ENCODE measurements around the gene TSPAN18.

The TSPAN18 gene

GRCh38 chr11:44726283-44727113 is at the start of gene TSPAN18:
TSPAN18 (plus strand) TSS chr11:44726962; CDS start chr11:44906417, 179,455 bp downstream.
- no peak for DNase-seq (ENCODE audit: low read depth, low spot score)
- no peak within 1 kb of the TSS for H3K27ac ChIP-seq

- DNase-seq (ENCODE audit: low read depth, low spot score), result no peak
- H3K27ac ChIP-seq, result peak overlapping the region; percentile 33
These were observed 45.7 kb upstream of the TSPAN18 start for GRCh38 chr11:44680982-44681597.

- H3K27ac ChIP-seq, result peak overlapping the region; percentile 33
- DNase-seq (ENCODE audit: low read depth, low spot score), result no peak
These were observed 45.1 kb upstream of the TSPAN18 start for GRCh38 chr11:44681698-44682097.

- DNase-seq (ENCODE audit: low read depth, low spot score), result no peak
- H3K27ac ChIP-seq, result no peak overlapping the region
These were observed 41.9 kb upstream of the TSPAN18 start for GRCh38 chr11:44684859-44685281.

GRCh38 chr11:44687388-44687787 is 39.4 kb upstream of the TSPAN18 start:
- H3K27ac ChIP-seq, result no peak overlapping the region
- DNase-seq (ENCODE audit: low read depth, low spot score), result no peak

- H3K27ac ChIP-seq, result no peak overlapping the region
- DNase-seq (ENCODE audit: low read depth, low spot score), result no peak
These were observed 37.5 kb upstream of the TSPAN18 start for GRCh38 chr11:44689265-44689664.

- H3K27ac ChIP-seq, result no peak overlapping the region
These were observed 36.1 kb upstream of the TSPAN18 start for GRCh38 chr11:44690651-44691050.

GRCh38 chr11:44692460-44692859 is 34.3 kb upstream of the TSPAN18 start:
- no peak overlapping the region for H3K27ac ChIP-seq
- DNase-seq (ENCODE audit: low read depth, low spot score), result no peak

More at GRCh38 chr11:44690651-44691050, 36.1 kb upstream of the TSPAN18 start:
- DNase-seq (ENCODE audit: low read depth, low spot score), result no peak

- no peak for DNase-seq (ENCODE audit: low read depth, low spot score)
- H3K27ac ChIP-seq, result no peak overlapping the region
These were observed 33.1 kb upstream of the TSPAN18 start for GRCh38 chr11:44693654-44694119.

- no peak overlapping the region for H3K27ac ChIP-seq
- DNase-seq (ENCODE audit: low read depth, low spot score), result no peak
These were observed 32.3 kb upstream of the TSPAN18 start for GRCh38 chr11:44694443-44694842.

GRCh38 chr11:44695169-44695833 is 31.5 kb upstream of the TSPAN18 start:
- H3K27ac ChIP-seq, result no peak overlapping the region
- DNase-seq (ENCODE audit: low read depth, low spot score), result no peak

GRCh38 chr11:44698252-44698912 is 28.4 kb upstream of the TSPAN18 start:
- H3K27ac ChIP-seq, result no peak overlapping the region
- DNase-seq (ENCODE audit: low read depth, low spot score), result no peak

GRCh38 chr11:44699497-44700408 is 27.0 kb upstream of the TSPAN18 start:
- H3K27ac ChIP-seq, result no peak overlapping the region
- no peak for DNase-seq (ENCODE audit: low read depth, low spot score)

GRCh38 chr11:44701276-44701675 is 25.5 kb upstream of the TSPAN18 start:
- no peak for DNase-seq (ENCODE audit: low read depth, low spot score)
- no peak overlapping the region for H3K27ac ChIP-seq

- no peak for DNase-seq (ENCODE audit: low read depth, low spot score)
- H3K27ac ChIP-seq, result no peak overlapping the region
These were observed 23.9 kb upstream of the TSPAN18 start for GRCh38 chr11:44702889-44703288.

- H3K27ac ChIP-seq, result no peak overlapping the region
- no peak for DNase-seq (ENCODE audit: low read depth, low spot score)
These were observed 19.7 kb upstream of the TSPAN18 start for GRCh38 chr11:44707094-44707493.

- DNase-seq (ENCODE audit: low read depth, low spot score), result no peak
- no peak overlapping the region for H3K27ac ChIP-seq
These were observed 18.8 kb upstream of the TSPAN18 start for GRCh38 chr11:44708009-44708408.

- no peak for DNase-seq (ENCODE audit: low read depth, low spot score)
- no peak overlapping the region for H3K27ac ChIP-seq
These were observed 18.1 kb upstream of the TSPAN18 start for GRCh38 chr11:44708523-44709280.

- DNase-seq (ENCODE audit: low read depth, low spot score), result no peak
- no peak overlapping the region for H3K27ac ChIP-seq
These were observed 17.5 kb upstream of the TSPAN18 start for GRCh38 chr11:44709281-44709562.

All from epithelial cell of prostate (primary cell).